OCI-LY1 (cell line): Measurements from ENCODE around the gene PHLPP1.

ENCODE experiments used
- EZH2 ChIP-seq: fragments of 200-600 bp; sonication (generic), shearing (Covaris generic); IDR thresholded peaks from 2 replicates; pipeline ENCODE4 v1.8.0; 2017; ENCODE audit warnings: borderline replicate concordance, mixed run types, mild to moderate bottlenecking, antibody characterized with exemption, low read length, moderate library complexity, mixed read lengths
- TF ChIP-seq, protein P1 (sequence below): fragments of 200-600 bp; sonication (generic), shearing (Covaris generic); IDR thresholded peaks from 2 replicates; pipeline ENCODE4 v1.5.1; 2017; ENCODE audit warnings: mild to moderate bottlenecking, antibody characterized with exemption, low read length, moderate library complexity, mixed read lengths

DNA sequence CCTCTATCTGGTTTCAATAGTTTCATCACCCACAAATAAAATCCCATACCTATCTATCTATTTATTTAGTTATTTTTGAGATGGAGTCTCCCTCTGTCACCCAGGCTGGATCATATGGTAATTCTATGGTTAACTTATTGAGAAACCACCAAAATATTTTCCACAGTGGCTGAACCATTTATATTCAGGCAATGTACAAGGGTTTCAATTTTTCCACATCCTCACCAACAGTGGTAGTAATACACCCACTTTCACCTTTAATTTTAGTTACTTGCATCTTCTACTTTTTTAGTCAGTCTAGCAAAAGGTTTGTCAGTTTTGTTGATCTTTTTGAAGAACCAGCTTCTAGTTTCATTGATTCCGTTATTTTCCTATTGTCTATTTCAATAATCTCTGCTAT lies 46.1 kb upstream of the PHLPP1 start:
- TF ChIP-seq EZH2 = no peak
- TF ChIP-seq, protein P1, sequence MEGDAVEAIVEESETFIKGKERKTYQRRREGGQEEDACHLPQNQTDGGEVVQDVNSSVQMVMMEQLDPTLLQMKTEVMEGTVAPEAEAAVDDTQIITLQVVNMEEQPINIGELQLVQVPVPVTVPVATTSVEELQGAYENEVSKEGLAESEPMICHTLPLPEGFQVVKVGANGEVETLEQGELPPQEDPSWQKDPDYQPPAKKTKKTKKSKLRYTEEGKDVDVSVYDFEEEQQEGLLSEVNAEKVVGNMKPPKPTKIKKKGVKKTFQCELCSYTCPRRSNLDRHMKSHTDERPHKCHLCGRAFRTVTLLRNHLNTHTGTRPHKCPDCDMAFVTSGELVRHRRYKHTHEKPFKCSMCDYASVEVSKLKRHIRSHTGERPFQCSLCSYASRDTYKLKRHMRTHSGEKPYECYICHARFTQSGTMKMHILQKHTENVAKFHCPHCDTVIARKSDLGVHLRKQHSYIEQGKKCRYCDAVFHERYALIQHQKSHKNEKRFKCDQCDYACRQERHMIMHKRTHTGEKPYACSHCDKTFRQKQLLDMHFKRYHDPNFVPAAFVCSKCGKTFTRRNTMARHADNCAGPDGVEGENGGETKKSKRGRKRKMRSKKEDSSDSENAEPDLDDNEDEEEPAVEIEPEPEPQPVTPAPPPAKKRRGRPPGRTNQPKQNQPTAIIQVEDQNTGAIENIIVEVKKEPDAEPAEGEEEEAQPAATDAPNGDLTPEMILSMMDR = no peak
